CD4-positive, alpha-beta memory T cell (primary cell): ENCODE data around the gene ESPN. TPM values are rescaled to one million over a fixed set of nuclear protein-coding genes. Genes with fewer than 3 reads are reported as not detected.

Source experiments
- CTCF ChIA-PET: fragments of 350-600 bp; sonication (Branson Sonifier 250); formaldehyde crosslinking; loops from one replicate; lab custom pipeline; 2021; ENCODE audit warnings: inconsistent platforms; ENCODE audit not compliant: partially characterized antibody; lab: Charles Lee
- POLR2A ChIA-PET: fragments of 350-600 bp; sonication (Branson Sonifier 250); formaldehyde crosslinking; loops from one replicate; lab custom pipeline; 2021; ENCODE audit not compliant: partially characterized antibody; lab: Charles Lee
- DNase-seq, 5 donors: peaks; one replicate each; pipeline versions ENCODE4 v3.0.0 to v3.0.0-alpha.2; 2020 to 2022; ENCODE audit warnings: mixed read lengths in 1 of 5
- H3K27ac ChIP-seq: one replicate; pipeline ENCODE4 v1.7.0; 2013; ENCODE audit warnings: low read depth, low read length
- H3K27me3 ChIP-seq: 2 replicates; pipeline ENCODE4 v1.7.0; 2013; ENCODE audit warnings: mild to moderate bottlenecking, low read length, moderate library complexity; ENCODE audit not compliant: insufficient read depth
- H3K36me3 ChIP-seq: 2 replicates; pipeline ENCODE4 v1.7.0; 2013; ENCODE audit warnings: mild to moderate bottlenecking, low read length, moderate library complexity; ENCODE audit not compliant: insufficient read depth
- H3K4me1 ChIP-seq: 2 replicates; pipeline ENCODE4 v1.7.0; 2013; ENCODE audit warnings: mild to moderate bottlenecking, low read length, moderate library complexity; ENCODE audit not compliant: insufficient read depth
- H3K4me3 ChIP-seq, 2 donors: one replicate each; pipeline ENCODE4 v1.7.0; 2013; ENCODE audit warnings: low read length in 2 of 2, mild to moderate bottlenecking in 1 of 2
- H3K9me3 ChIP-seq, 2 donors: one replicate each; pipeline ENCODE4 v1.7.0; 2013; ENCODE audit warnings: low read length in 2 of 2, control low read depth in 1 of 2; ENCODE audit not compliant: control insufficient read depth in 1 of 2
- H3K27ac Mint-ChIP-seq, 7 donors: one replicate each; pipeline ENCODE4 v1.8.0; 2020 to 2021; ENCODE audit warnings: mixed read lengths in 7 of 7, mild to moderate bottlenecking in 6 of 7, inconsistent platforms in 3 of 7, moderate library complexity in 3 of 7
- H3K27me3 Mint-ChIP-seq, 2 donors: one replicate each; pipeline ENCODE4 v1.8.0; 2020 to 2021; ENCODE audit warnings: mixed read lengths in 2 of 2
- H3K36me3 Mint-ChIP-seq, 2 donors: one replicate each; pipeline ENCODE4 v1.8.0; 2020 to 2021; ENCODE audit warnings: mixed read lengths in 2 of 2, inconsistent platforms in 1 of 2, mild to moderate bottlenecking in 1 of 2
- H3K4me1 Mint-ChIP-seq, 4 donors: one replicate each; pipeline ENCODE4 v1.8.0; 2020 to 2021; ENCODE audit warnings: mixed read lengths in 4 of 4, mild to moderate bottlenecking in 1 of 4
- H3K4me3 Mint-ChIP-seq, 8 donors: one replicate each; pipeline ENCODE4 v1.8.0; 2020 to 2021; ENCODE audit warnings: mixed read lengths in 8 of 8, mild to moderate bottlenecking in 7 of 8, moderate library complexity in 6 of 8, inconsistent platforms in 3 of 8
- H3K9me3 Mint-ChIP-seq, 8 donors: one replicate each; pipeline ENCODE4 v1.8.0; 2020 to 2021; ENCODE audit warnings: mixed read lengths in 8 of 8, mild to moderate bottlenecking in 5 of 8, inconsistent platforms in 3 of 8, moderate library complexity in 1 of 8
- intact Hi-C: fragments of 100-400 bp; cut with micrococcal nuclease; formaldehyde crosslinking; loops from one replicate; pipeline ENCODE4 v1.15.1; 2023
- polyA plus RNA-seq, 2 donors: library from polyadenylated mRNA; unstranded; fragments of 300-500 nt; fragmentation: Illumina TruSeq; gene quantifications; one replicate each; pipeline ENCODE4 v1.2.3, GENCODE V29; 2021
- total RNA-seq, 2 experiments: library from RNA; stranded (reverse); gene quantifications; one replicate each; pipeline ENCODE4 v1.2.3, GENCODE V29; 2021

Gene ESPN
- total and polyA plus RNA-seq, 4 experiments from 2014 or later: 0.48 to 13.5 (median 6.3) TPM

GRCh38 chr1:6501279-6501813 is 76.8 kb downstream of the ESPN start:
- no peaks in the 10 kb centered on the region for H3K27me3 Mint-ChIP-seq
- Histone ChIP-seq H3K9me3 (no peaks in the 10 kb centered on the region), H3K4me1 (peaks cover 12% of the 10 kb centered on the region), H3K27me3 (no peaks in the 10 kb centered on the region), H3K4me3 (no peak overlapping the region), H3K27ac (no peak overlapping the region), H3K36me3 (no peaks in the 10 kb centered on the region)
- H3K27ac Mint-ChIP-seq: peak overlapping the region in 3 of 7 donors; percentile 30 to 67 (median 61)
- H3K4me1 Mint-ChIP-seq: peaks cover 4 to 13% (median 11%) of the 10 kb centered on the region in 4 donors
- ChIA-PET CTCF (interaction anchor here (4.1 kb wide), 1 partner anchor 13 kb away, joined by 39 read pairs; no protein-coding TSS in a partner anchor), POLR2A (interaction anchor here (1.3 kb wide), 1 partner anchor 8 kb away, joined by 3 read pairs; no protein-coding TSS in a partner anchor)
- no peaks in the 10 kb centered on the region for H3K9me3 Mint-ChIP-seq
- no peak for DNase-seq
- no peaks in the 10 kb centered on the region for H3K36me3 Mint-ChIP-seq
- no peak overlapping the region for H3K4me3 Mint-ChIP-seq
- intact Hi-C loops: no loop called here

DNA sequence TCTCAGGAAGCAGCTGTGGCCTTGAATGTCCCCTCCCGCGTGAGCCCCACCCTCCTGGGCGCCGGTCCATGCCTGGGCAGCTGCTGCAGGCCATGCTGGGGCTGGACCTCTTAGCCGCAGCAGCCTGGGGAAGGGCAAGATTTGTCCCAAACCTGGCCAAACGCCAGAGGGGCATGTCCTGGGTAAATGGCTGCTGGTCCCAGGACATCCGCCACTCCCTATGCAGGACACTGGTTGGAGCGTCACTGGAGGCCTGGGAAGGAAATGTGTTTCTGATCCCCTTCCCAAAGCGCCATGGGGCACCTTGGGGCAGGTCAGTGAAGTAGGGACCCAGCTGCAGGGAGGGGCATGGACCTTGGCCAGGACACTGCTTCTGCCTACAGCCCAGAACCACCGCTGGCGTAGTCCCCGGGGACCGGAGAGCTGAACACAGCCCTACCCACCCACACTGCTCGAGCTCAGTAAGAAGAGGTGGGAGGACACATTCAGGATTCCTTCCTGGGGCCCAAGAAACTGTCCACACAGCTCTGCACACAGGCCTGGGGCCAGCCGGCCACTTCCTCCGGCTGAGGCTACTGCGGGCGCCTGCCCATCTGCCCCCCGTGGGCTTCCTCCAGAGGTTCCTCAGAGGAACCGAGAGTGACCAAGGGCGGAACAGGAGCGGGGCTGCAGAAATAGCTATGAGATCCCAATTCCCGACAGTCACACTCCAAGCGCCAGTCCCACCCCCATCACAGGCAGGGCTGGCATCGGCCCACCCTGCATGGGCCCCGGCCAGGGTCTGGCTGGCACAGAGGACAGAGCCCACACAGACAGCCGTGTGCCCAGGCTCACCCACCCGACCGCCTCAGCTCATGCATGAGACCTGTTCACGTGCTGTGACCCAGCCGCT is 77.7 kb downstream of the ESPN start:
- H3K9me3 Mint-ChIP-seq: no peaks in the 10 kb centered on the region
- Histone ChIP-seq H3K4me3 (no peak overlapping the region), H3K36me3 (no peaks in the 10 kb centered on the region), H3K4me1 (peaks cover 6% of the 10 kb centered on the region), H3K27me3 (no peaks in the 10 kb centered on the region), H3K9me3 (no peaks in the 10 kb centered on the region), H3K27ac (no peak overlapping the region)
- peaks cover 4 to 9% (median 8%) of the 10 kb centered on the region in 4 donors for H3K4me1 Mint-ChIP-seq
- no peaks in the 10 kb centered on the region for H3K36me3 Mint-ChIP-seq
- H3K4me3 Mint-ChIP-seq: no peak overlapping the region
- ChIA-PET CTCF (no interaction called here), POLR2A (interaction anchor here (1.3 kb wide), 1 partner anchor 9 kb away, joined by 3 read pairs; no protein-coding TSS in a partner anchor)
- H3K27me3 Mint-ChIP-seq: peaks cover 0 to 5% of the 10 kb centered on the region in 2 donors
- no peak overlapping the region for H3K27ac Mint-ChIP-seq
- intact Hi-C loops: no loop called here
- no peak for DNase-seq

GRCh38 chr1:6503884-6504602 is 79.5 kb downstream of the ESPN start:
- no peak overlapping the region for H3K4me3 ChIP-seq
- intact Hi-C loops: no loop called here
- no peak overlapping the region for H3K27ac ChIP-seq
- no peak for DNase-seq
- POLR2A ChIA-PET: no interaction called here
- H3K4me1 ChIP-seq: no peaks in the 10 kb centered on the region
- CTCF ChIA-PET: interaction anchor here (1.2 kb wide), 1 partner anchor 18 kb away, joined by 3 read pairs; no protein-coding TSS in a partner anchor
- H3K4me1 Mint-ChIP-seq: peaks cover 0 to 1% (median 0%) of the 10 kb centered on the region in 4 donors
- H3K27me3 Mint-ChIP-seq: peaks cover 0 to 5% of the 10 kb centered on the region in 2 donors
- no peaks in the 10 kb centered on the region for H3K9me3 Mint-ChIP-seq
- H3K4me3 Mint-ChIP-seq: no peak overlapping the region
- H3K9me3 ChIP-seq: no peaks in the 10 kb centered on the region
- no peaks in the 10 kb centered on the region for H3K27me3 ChIP-seq
- no peaks in the 10 kb centered on the region for H3K36me3 ChIP-seq
- H3K27ac Mint-ChIP-seq: no peak overlapping the region
- H3K36me3 Mint-ChIP-seq: no peaks in the 10 kb centered on the region

DNA sequence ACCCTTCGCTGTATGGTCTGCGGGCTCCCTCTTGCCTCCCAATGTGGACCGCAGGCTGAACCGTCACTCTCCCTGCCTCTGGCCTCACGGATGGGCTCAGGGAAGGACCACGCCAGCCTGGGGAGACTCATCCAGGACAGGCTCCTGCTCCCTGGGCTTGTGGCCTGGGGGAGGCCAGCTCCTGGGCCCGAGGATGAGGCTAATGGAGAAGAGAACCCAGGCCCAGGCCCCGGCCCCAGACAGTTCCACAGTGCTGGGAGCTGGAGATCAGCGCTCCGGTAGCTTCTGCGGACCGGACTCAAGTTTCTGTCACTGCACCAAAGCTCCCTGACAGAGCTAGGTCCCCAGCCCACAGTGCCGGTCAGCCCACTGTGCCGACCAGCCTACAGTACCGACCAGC is 80.3 kb downstream of the ESPN start:
- no peaks in the 10 kb centered on the region for H3K4me1 ChIP-seq
- Mint-ChIP-seq H3K4me3 (no peak overlapping the region), H3K9me3 (no peaks in the 10 kb centered on the region), H3K36me3 (no peaks in the 10 kb centered on the region), H3K27me3 (peaks cover 0 to 5% of the 10 kb centered on the region in 2 donors), H3K27ac (no peak overlapping the region), H3K4me1 (peaks cover 0 to 1% (median 0%) of the 10 kb centered on the region in 4 donors)
- H3K36me3 ChIP-seq: no peaks in the 10 kb centered on the region
- no peak for DNase-seq
- intact Hi-C loops: no loop called here
- no peak overlapping the region for H3K27ac ChIP-seq
- no peaks in the 10 kb centered on the region for H3K9me3 ChIP-seq
- ChIA-PET POLR2A (no interaction called here), CTCF (interaction anchor here (1.2 kb wide), 1 partner anchor 18 kb away, joined by 3 read pairs; no protein-coding TSS in a partner anchor)
- H3K27me3 ChIP-seq: no peaks in the 10 kb centered on the region
- H3K4me3 ChIP-seq: no peak overlapping the region

DNA sequence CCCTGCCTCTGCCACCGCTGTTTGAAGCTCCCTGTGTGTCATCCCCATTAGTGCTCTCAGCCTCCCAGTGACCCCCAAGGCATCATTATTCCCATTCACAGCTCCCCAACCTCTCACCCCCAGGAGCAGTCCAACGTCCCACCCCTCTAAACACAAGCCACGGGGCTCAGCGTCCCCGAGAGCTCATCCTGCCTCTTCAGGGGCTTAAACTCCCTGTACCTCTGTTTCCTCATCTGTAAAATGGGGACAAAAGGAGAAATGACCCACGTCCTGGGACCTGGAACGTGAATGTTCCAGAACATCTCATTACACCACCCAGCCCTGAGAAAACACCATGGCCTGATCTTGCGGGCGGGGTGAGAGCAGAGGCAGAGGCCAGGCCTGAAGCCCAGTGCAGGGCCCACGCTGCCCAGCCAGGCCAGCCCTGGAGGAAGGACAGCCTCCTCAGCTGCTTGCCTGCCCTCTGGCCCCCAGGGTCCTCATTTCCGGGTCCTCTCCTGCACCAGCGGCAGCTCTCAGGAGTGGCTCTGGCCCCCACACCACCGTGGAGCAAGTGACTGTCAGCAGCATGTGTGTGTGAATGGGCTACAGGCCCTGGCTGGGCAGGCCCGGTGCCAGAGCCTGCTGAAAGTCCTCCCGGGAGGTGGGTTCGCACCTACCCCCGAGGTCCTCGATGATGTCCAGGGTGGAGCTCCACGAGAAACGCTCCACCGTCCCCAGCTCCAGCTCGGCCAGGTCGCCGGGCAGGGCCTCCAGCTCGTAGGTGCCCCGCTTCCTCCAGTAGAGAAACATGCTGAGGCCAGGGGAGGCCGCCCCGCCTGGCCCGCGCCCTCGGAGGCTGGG is 81.0 kb downstream of the ESPN start:
- Histone ChIP-seq H3K4me3 (no peak overlapping the region), H3K27me3 (no peaks in the 10 kb centered on the region), H3K27ac (no peak overlapping the region), H3K36me3 (no peaks in the 10 kb centered on the region), H3K4me1 (no peaks in the 10 kb centered on the region), H3K9me3 (no peaks in the 10 kb centered on the region)
- H3K27me3 Mint-ChIP-seq: peaks cover 0 to 5% of the 10 kb centered on the region in 2 donors
- no peak for DNase-seq
- no peak overlapping the region for H3K4me3 Mint-ChIP-seq
- peaks cover 0 to 1% (median 0%) of the 10 kb centered on the region in 4 donors for H3K4me1 Mint-ChIP-seq
- H3K9me3 Mint-ChIP-seq: no peaks in the 10 kb centered on the region
- intact Hi-C loops: no loop called here
- ChIA-PET CTCF (no interaction called here), POLR2A (no interaction called here)
- H3K27ac Mint-ChIP-seq: no peak overlapping the region
- no peaks in the 10 kb centered on the region for H3K36me3 Mint-ChIP-seq

GRCh38 chr1:6506210-6507036 is 81.8 kb downstream of the ESPN start:
- H3K4me3 Mint-ChIP-seq: no peak overlapping the region

More at GRCh38 chr1:6506210-6507036, 81.8 kb downstream of the ESPN start:
- Mint-ChIP-seq H3K36me3 (no peaks in the 10 kb centered on the region), H3K9me3 (no peaks in the 10 kb centered on the region), H3K4me1 (no peaks in the 10 kb centered on the region), H3K27me3 (peaks cover 0 to 5% of the 10 kb centered on the region in 2 donors), H3K27ac (no peak overlapping the region)
- Histone ChIP-seq H3K27ac (no peak overlapping the region), H3K27me3 (no peaks in the 10 kb centered on the region), H3K36me3 (no peaks in the 10 kb centered on the region), H3K4me3 (no peak overlapping the region), H3K9me3 (no peaks in the 10 kb centered on the region), H3K4me1 (no peaks in the 10 kb centered on the region)
- ChIA-PET POLR2A (no interaction called here), CTCF (interaction anchor here (1.3 kb wide), 1 partner anchor 16 kb away, joined by 3 read pairs; no protein-coding TSS in a partner anchor)
- intact Hi-C loops: no loop called here
- no peak for DNase-seq
